Lung (tissue), 12 donors: ENCODE measurements around the gene ANKRD11. TPM values are rescaled to one million over a fixed set of nuclear protein-coding genes. Genes with fewer than 3 reads are reported as not detected.

Experiments
- ATAC-seq: fragments of 200-7000 bp; cut with Tn5 transposase; one replicate; pipeline ENCODE4 v1.9.1; 2020; ENCODE audit warnings: moderate number of reproducible peaks; ENCODE audit not compliant: insufficient read depth, low FRiP score
- DNase-seq, 3 donors: peaks; one replicate each; pipeline ENCODE4 v3.0.0-alpha.2; 2013 to 2017
- H3K27ac ChIP-seq, 2 donors: one replicate each; pipeline ENCODE4 v1.5.1; 2013; ENCODE audit warnings: mild to moderate bottlenecking in 2 of 2, moderate library complexity in 2 of 2, control low read depth in 1 of 2, inconsistent platforms in 1 of 2, low read depth in 1 of 2, low read length in 1 of 2
- H3K27me3 ChIP-seq, 3 donors: one replicate each; pipeline ENCODE4 v1.5.1; 2013; ENCODE audit warnings: low read length in 2 of 3; ENCODE audit not compliant: control insufficient read depth in 3 of 3, insufficient read depth in 3 of 3
- H3K36me3 ChIP-seq, 4 donors: one replicate each; pipeline ENCODE4 v1.5.1; 2013; ENCODE audit warnings: low read length in 4 of 4, mild to moderate bottlenecking in 1 of 4, moderate library complexity in 1 of 4; ENCODE audit not compliant: control insufficient read depth in 4 of 4, insufficient read depth in 4 of 4
- H3K4me1 ChIP-seq, 5 donors: one replicate each; pipeline ENCODE4 v1.5.1; 2013; ENCODE audit warnings: low read length in 5 of 5, mild to moderate bottlenecking in 2 of 5, moderate library complexity in 1 of 5; ENCODE audit not compliant: control insufficient read depth in 5 of 5, insufficient read depth in 5 of 5
- H3K4me3 ChIP-seq: one replicate; pipeline ENCODE4 v1.5.1; 2013; ENCODE audit warnings: mild to moderate bottlenecking, control low read depth, moderate library complexity
- H3K9ac ChIP-seq, 2 donors: one replicate each; pipeline ENCODE4 v1.5.1; 2013; ENCODE audit warnings: low read length in 2 of 2, control low read depth in 1 of 2; ENCODE audit not compliant: insufficient read depth in 1 of 2
- H3K9me3 ChIP-seq, 4 donors: one replicate each; pipeline ENCODE4 v1.5.1; 2013; ENCODE audit warnings: low read length in 3 of 4, mild to moderate bottlenecking in 1 of 4, moderate library complexity in 1 of 4; ENCODE audit not compliant: control insufficient read depth in 4 of 4, insufficient read depth in 3 of 4
- CTCF ChIP-seq: IDR thresholded peaks from 2 replicates; pipeline ENCODE4 v1.5.1; 2012; ENCODE audit warnings: mild to moderate bottlenecking; ENCODE audit errors: control extremely low read depth, extremely low read depth
- WGBS, 2 donors: extraction: QIAGEN DNeasy Blood & Tissue Kit; methylation state at CpG; one replicate each; pipeline ENCODE4 v1.1.7; 2013; 5-methylcytosine and 5-hydroxymethylcytosine counted together
- polyA plus RNA-seq, 2 donors: library from polyadenylated mRNA; stranded (reverse); fragments of 200-250 nt; gene quantifications; one replicate each; pipeline ENCODE4 v1.2.1, GENCODE V29; 2013
- total RNA-seq, 2 donors: library from RNA; depleted of rRNA in 1 of 2; stranded (reverse); fragments of >200 nt in 1 of 2; gene quantifications; one replicate each; pipeline ENCODE4 v1.2.1, GENCODE V29; 2014 to 2021
- donor health status: control.
- donor health status: control.
- donor health status: Bipolar disorder and iron deficiency.
- donor health status: healthy.
- donor health status: DM: yes; HTN: yes; CAD: no.

ANKRD11 gene
- total and polyA plus RNA-seq, 4 donors: 58.5 to 162 (median 89.5) TPM

- no peak for TF ChIP-seq CTCF
- H3K27me3 ChIP-seq: no peaks in the 10 kb centered on the region
- peaks cover 0 to 2% (median 0%) of the 10 kb centered on the region in 4 donors for H3K36me3 ChIP-seq
- peak; percentile 93 to 97 (median 96) for DNase-seq
- peak overlapping the region; percentile 85 to 98 for H3K27ac ChIP-seq
- H3K9me3 ChIP-seq: no peaks in the 10 kb centered on the region
- H3K4me1 ChIP-seq: peaks cover 17 to 44% (median 25%) of the 10 kb centered on the region in 5 donors
- peak; percentile 20 for ATAC-seq
- H3K9ac ChIP-seq: peak overlapping the region; percentile 49 to 78
- H3K4me3 ChIP-seq: peak overlapping the region; percentile 58
- 2% methylated on average over 43 to 71 of the region's 71 CpGs for WGBS, 2 donors
Observed at GRCh38 chr16:89489040-89489897, 1.1 kb downstream of the ANKRD11 start.

GRCh38 chr16:89485701-89486246, 4.6 kb downstream of the ANKRD11 start:
- no peak overlapping the region for H3K27ac ChIP-seq
- ATAC-seq (no peak), DNase-seq (no peak)
- H3K36me3 ChIP-seq: peaks cover 0 to 2% (median 0%) of the 10 kb centered on the region in 4 donors
- no peak for TF ChIP-seq CTCF
- no peak overlapping the region for H3K4me3 ChIP-seq
- 50 to 54% methylated on average over 4 of the region's 4 CpGs for WGBS, 2 donors
- peak overlapping the region in 1 of 2 donors; percentile 14 for H3K9ac ChIP-seq
- H3K27me3 ChIP-seq: no peaks in the 10 kb centered on the region
- no peaks in the 10 kb centered on the region for H3K9me3 ChIP-seq
- peaks cover 15 to 49% (median 20%) of the 10 kb centered on the region in 5 donors for H3K4me1 ChIP-seq

- Histone ChIP-seq H3K36me3 (peaks cover 0 to 2% (median 0%) of the 10 kb centered on the region in 4 donors), H3K9ac (no peak overlapping the region), H3K27me3 (no peaks in the 10 kb centered on the region), H3K4me3 (no peak overlapping the region), H3K4me1 (peaks cover 15 to 49% (median 20%) of the 10 kb centered on the region in 5 donors), H3K27ac (no peak overlapping the region), H3K9me3 (no peaks in the 10 kb centered on the region)
- no peak for TF ChIP-seq CTCF
- WGBS, 2 donors: 61 to 65% methylated on average over 11 of the region's 11 CpGs
- ATAC-seq: no peak
- no peak for DNase-seq
Observed at GRCh38 chr16:89484923-89485679, 5.3 kb downstream of the ANKRD11 start.
